Measurements from ENCODE around the gene CYP8B1. TPM values are rescaled to one million over a fixed set of nuclear protein-coding genes. Genes with fewer than 3 reads are reported as not detected.
A peak's percentile ranks its signal among the peaks of the same experiment; 100 is the strongest.

CYP8B1 gene
- total and polyA plus RNA-seq, 2 experiments from 2014 or later: not detected

GRCh38 chr3:42843713-42844411, 31.8 kb downstream of the CYP8B1 start:
- Histone ChIP-seq H3K27me3 (ENCODE audit: insufficient read depth) (no peaks in the 10 kb centered on the region), H3F3A (replicated peaks; ENCODE audit: low read depth) (no peaks in the 10 kb centered on the region), H3K4me1 (ENCODE audit: insufficient read depth) (no peaks in the 10 kb centered on the region; the same call in 1 of the 2 replicates), H3K79me2 (replicated peaks; ENCODE audit: insufficient read depth) (no peaks in the 10 kb centered on the region), H3K4me3 (no peak overlapping the region), H3K27ac (ENCODE audit: low read depth) (no peak overlapping the region), H3K9me2 (ENCODE audit: insufficient read depth) (peaks cover 4% of the 10 kb centered on the region; the same call in 1 of the 2 replicates), H3K36me3 (ENCODE audit: insufficient read depth) (no peaks in the 10 kb centered on the region), H2AFZ (peak overlapping the region; percentile 28), H4K20me1 (replicated peaks; ENCODE audit: insufficient read depth) (no peaks in the 10 kb centered on the region), H3K4me2 (no peak overlapping the region)
- Mint-ChIP-seq H3K9me3 (no peaks in the 10 kb centered on the region), H3K36me3 (ENCODE audit: low read depth) (no peaks in the 10 kb centered on the region), H3K27ac (no peak overlapping the region; the same call in 1 of the 2 replicates), H3K4me3 (no peak overlapping the region; the same call in 2 of the 3 replicates), H3K27me3 (ENCODE audit: insufficient read depth, low read depth, poor library complexity) (peaks cover 11% of the 10 kb centered on the region), H3K4me1 (peaks cover 15% of the 10 kb centered on the region)
- TF ChIP-seq ZNF331 (CRISPR knock-in tag; IDR thresholded peaks at IDR 0.05; ENCODE audit: low read depth) (no peak), ETS1 (IDR thresholded peaks at IDR 0.05) (no peak), CREB1 (CRISPR knock-in tag; IDR thresholded peaks at IDR 0.05; ENCODE audit: low read depth) (no peak), EZH2 (IDR thresholded peaks at IDR 0.05; ENCODE audit: low read depth, unreplicated experiment) (no peak), STAT1 (IDR thresholded peaks at IDR 0.05; ENCODE audit: unreplicated experiment) (no peak), CTCF (conservative IDR thresholded peaks at IDR 0.05; ENCODE audit: low read depth in 2 of 2) (no peak), ZNF114 (CRISPR knock-in tag; IDR thresholded peaks at IDR 0.05) (no peak), REST (IDR thresholded peaks at IDR 0.05; ENCODE audit: unreplicated experiment) (no peak), EZH2phosphoT487 (IDR thresholded peaks at IDR 0.05; ENCODE audit: unreplicated experiment) (no peak), JUNB (IDR thresholded peaks at IDR 0.05; ENCODE audit: unreplicated experiment) (no peak), NANOG (IDR thresholded peaks at IDR 0.05; ENCODE audit: borderline replicate concordance) (no peak), ZNF462 (CRISPR knock-in tag; IDR thresholded peaks at IDR 0.05) (no peak), POLR2AphosphoS5 (IDR thresholded peaks at IDR 0.05; ENCODE audit: low read depth) (no peak)
- no peak for DNase-seq (ENCODE audit: low spot score)
- no peak for ATAC-seq

All from GM23338 (cell line).